ENCODE results near the gene C12orf42. TPM values are rescaled to one million over a fixed set of nuclear protein-coding genes. Genes with fewer than 3 reads are reported as not detected.
"Not testable (repeated sequence)": the region's sequence is repeated elsewhere in the genome, so short reads cannot be mapped to it uniquely, and the experiment has no call there.

Gene C12orf42
- total and polyA plus RNA-seq, 2 donors from 2014 or later: 0.94 TPM; not detected in 1

- FAIRE-seq (no peak), DNase-seq (no peak)
- Histone ChIP-seq H3K27me3 (ENCODE audit: control insufficient read depth, insufficient read depth, low read length) (no peaks in the 10 kb centered on the region), H3K36me3 (ENCODE audit: control insufficient read depth in 2 of 3, insufficient read depth in 3 of 3, low read length in 3 of 3) (no peaks in the 10 kb centered on the region), H3K4me3 (ENCODE audit: low read length in 3 of 3) (no peak overlapping the region), H3K4me1 (ENCODE audit: control insufficient read depth in 2 of 3, insufficient read depth in 2 of 3, low read depth in 1 of 3, low read length in 3 of 3) (no peaks in the 10 kb centered on the region), H3K9ac (ENCODE audit: low read length in 3 of 3) (no peak overlapping the region), H3K9me3 (ENCODE audit: control insufficient read depth in 2 of 3, insufficient read depth in 1 of 3, low read length in 3 of 3) (peaks cover 0 to 7% (median 4%) of the 10 kb centered on the region in 3 donors), H3K27ac (ENCODE audit: low read depth in 2 of 2, low read length in 2 of 2) (no peak overlapping the region)
- no peak for TF ChIP-seq CTCF (IDR thresholded peaks at IDR 0.05; ENCODE audit: borderline replicate concordance, extremely low read depth, insufficient read depth)
- intact Hi-C loops (cut with DNase I): no loop called here
These were observed 63.8 kb downstream of the C12orf42 start for GRCh38 chr12:103431950-103432349.

- Histone ChIP-seq H3K4me3 (ENCODE audit: low read length in 3 of 3) (no peak overlapping the region), H3K27ac (ENCODE audit: low read depth in 2 of 2, low read length in 2 of 2) (no peak overlapping the region), H3K9me3 (ENCODE audit: control insufficient read depth in 2 of 3, insufficient read depth in 1 of 3, low read length in 3 of 3) (peaks cover 0 to 7% (median 4%) of the 10 kb centered on the region in 3 donors), H3K9ac (ENCODE audit: low read length in 3 of 3) (no peak overlapping the region), H3K27me3 (ENCODE audit: control insufficient read depth, insufficient read depth, low read length) (no peaks in the 10 kb centered on the region), H3K36me3 (ENCODE audit: control insufficient read depth in 2 of 3, insufficient read depth in 3 of 3, low read length in 3 of 3) (no peaks in the 10 kb centered on the region), H3K4me1 (ENCODE audit: control insufficient read depth in 2 of 3, insufficient read depth in 2 of 3, low read depth in 1 of 3, low read length in 3 of 3) (no peaks in the 10 kb centered on the region)
- no peak for TF ChIP-seq CTCF (IDR thresholded peaks at IDR 0.05; ENCODE audit: borderline replicate concordance, extremely low read depth, insufficient read depth)
- no peak for FAIRE-seq
- intact Hi-C loops (cut with DNase I): no loop called here
- DNase-seq: no peak
These were observed 64.4 kb downstream of the C12orf42 start for GRCh38 chr12:103431387-103431786.

DNA sequence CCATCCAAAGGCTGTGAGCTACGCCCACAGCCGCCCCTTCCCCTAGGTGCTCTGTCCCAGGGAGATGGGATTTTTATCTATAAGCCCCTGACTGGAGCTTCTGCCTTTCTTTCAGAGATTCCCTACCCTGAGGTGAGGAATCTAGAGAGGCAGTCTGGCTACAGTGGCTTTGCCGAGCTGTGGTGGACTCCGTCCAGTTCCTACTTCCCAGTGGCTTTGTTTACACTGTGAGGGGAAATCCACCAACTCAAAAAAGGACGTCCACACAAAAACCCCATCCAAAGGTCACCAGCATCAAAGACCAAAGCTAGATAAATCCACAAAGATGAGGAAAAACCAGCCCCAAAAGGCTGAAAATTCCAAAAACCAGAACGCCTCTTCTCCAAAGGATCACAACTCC lies 70.1 kb downstream of the C12orf42 start:
- H3K36me3 ChIP-seq (ENCODE audit: control insufficient read depth in 2 of 3, insufficient read depth in 3 of 3, low read length in 3 of 3); H3K27me3 ChIP-seq (ENCODE audit: control insufficient read depth, insufficient read depth, low read length); FAIRE-seq; H3K4me1 ChIP-seq (ENCODE audit: control insufficient read depth in 2 of 3, insufficient read depth in 2 of 3, low read depth in 1 of 3, low read length in 3 of 3); H3K9me3 ChIP-seq (ENCODE audit: control insufficient read depth in 2 of 3, insufficient read depth in 1 of 3, low read length in 3 of 3); H3K4me3 ChIP-seq (ENCODE audit: low read length in 3 of 3); H3K27ac ChIP-seq (ENCODE audit: low read depth in 2 of 2, low read length in 2 of 2); intact Hi-C loops (cut with DNase I); DNase-seq; H3K9ac ChIP-seq (ENCODE audit: low read length in 3 of 3): not testable (repeated sequence)

- H3K36me3 ChIP-seq (ENCODE audit: control insufficient read depth in 2 of 3, insufficient read depth in 3 of 3, low read length in 3 of 3); H3K9ac ChIP-seq (ENCODE audit: low read length in 3 of 3); FAIRE-seq; DNase-seq; H3K27ac ChIP-seq (ENCODE audit: low read depth in 2 of 2, low read length in 2 of 2); intact Hi-C loops (cut with DNase I); H3K9me3 ChIP-seq (ENCODE audit: control insufficient read depth in 2 of 3, insufficient read depth in 1 of 3, low read length in 3 of 3); H3K27me3 ChIP-seq (ENCODE audit: control insufficient read depth, insufficient read depth, low read length); H3K4me1 ChIP-seq (ENCODE audit: control insufficient read depth in 2 of 3, insufficient read depth in 2 of 3, low read depth in 1 of 3, low read length in 3 of 3); H3K4me3 ChIP-seq (ENCODE audit: low read length in 3 of 3): not testable (repeated sequence)
These were observed 70.8 kb downstream of the C12orf42 start for GRCh38 chr12:103424849-103425586.

All from kidney (tissue), 14 donors.